Endothelial cell of hepatic sinusoid (primary cell): Measurements from ENCODE around the gene NKAIN2.
"Not testable (repeated sequence)": the region's sequence is repeated elsewhere in the genome, so short reads cannot be mapped to it uniquely, and the experiment has no call there.

Source experiments
- in situ Hi-C: cut with HindIII; loops from 2 replicates; pipeline ENCODE4 v1.10.0; 2017; ENCODE audit warnings: low sequenced_read_pairs

Gene NKAIN2

GRCh38 chr6:124722141-124722878 lies 918.6 kb downstream of the NKAIN2 start:
- in situ Hi-C loops: no loop called here

GRCh38 chr6:124723671-124724070 lies 920.0 kb downstream of the NKAIN2 start:
- in situ Hi-C loops: no loop called here

DNA sequence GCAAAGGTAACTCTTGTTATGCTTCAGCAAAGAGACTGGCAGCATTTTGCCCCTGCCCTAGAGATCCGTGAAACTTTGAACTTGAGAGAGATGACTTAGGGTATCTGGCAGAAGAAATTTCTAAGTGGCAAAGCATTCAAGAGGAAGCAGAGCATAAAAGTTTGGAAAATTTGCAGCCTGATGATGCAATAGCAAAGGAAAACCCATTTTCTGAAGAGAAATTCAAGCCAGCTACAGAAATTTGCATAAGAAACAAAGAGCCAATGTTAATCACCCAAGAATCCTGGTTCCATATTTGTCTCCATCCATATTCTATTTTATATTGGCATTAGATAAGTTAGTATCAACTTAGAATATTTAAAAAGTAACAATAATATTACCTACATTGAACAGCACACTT lies 934.1 kb downstream of the NKAIN2 start:
- in situ Hi-C loops: not testable (repeated sequence)

DNA sequence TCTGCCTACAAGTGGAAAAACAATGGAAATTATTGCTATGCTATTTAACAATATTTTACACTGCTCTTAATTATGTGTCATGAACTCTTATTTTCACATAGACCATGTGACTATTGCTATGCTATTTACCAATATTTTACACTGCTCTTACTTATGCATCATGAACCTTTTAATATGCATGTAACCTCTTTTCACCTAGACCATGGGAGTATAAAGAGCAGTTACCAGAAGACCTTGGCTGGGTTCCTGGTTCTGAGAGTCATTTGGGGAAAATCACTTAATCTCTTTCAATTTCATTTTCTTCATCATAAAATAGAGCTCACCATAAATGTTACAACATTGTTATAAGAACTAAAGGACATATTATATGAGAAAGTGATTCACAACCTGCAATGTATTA lies 934.8 kb downstream of the NKAIN2 start:
- in situ Hi-C loops: no loop called here

- in situ Hi-C loops: no loop called here
These were observed 937.7 kb downstream of the NKAIN2 start for GRCh38 chr6:124741341-124741740.

DNA sequence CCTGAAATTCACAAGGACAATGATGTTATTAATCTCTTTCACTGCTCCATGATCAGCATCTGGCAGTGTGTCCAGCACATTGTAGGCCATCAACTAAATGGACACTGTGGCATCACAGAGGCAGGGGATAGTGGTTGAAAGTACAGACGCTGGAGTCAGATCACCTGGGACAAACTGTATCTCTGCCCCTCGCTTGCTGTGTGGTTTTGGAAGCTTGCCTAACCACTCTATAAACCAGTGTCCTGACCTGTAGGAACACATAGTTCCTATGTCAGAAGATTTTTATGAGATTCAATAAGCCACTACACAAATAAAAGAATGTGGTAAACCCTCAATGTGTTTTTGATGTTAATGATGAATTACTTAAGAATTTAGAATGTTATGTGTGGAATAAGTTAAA lies 939.3 kb downstream of the NKAIN2 start:
- in situ Hi-C loops: no loop called here

DNA sequence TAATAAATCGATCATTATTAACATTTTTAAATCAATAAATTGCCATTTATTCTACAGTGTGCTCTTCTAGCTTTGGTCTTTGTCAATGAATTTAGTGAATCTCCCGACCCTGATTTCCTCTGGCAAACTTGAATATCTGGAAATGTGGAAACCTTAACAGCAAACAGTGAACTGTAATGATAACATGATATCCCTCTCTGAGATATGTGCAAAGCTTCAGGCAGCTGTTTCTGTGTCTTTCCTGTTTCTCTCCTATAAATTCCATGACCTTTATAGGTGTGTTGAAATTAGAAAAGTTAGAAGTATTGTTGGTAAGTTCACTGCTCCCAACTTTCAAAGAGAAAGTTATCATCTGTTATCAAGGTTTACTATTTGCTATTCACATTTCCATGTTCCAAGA lies 939.8 kb downstream of the NKAIN2 start:
- in situ Hi-C loops: no loop called here

DNA sequence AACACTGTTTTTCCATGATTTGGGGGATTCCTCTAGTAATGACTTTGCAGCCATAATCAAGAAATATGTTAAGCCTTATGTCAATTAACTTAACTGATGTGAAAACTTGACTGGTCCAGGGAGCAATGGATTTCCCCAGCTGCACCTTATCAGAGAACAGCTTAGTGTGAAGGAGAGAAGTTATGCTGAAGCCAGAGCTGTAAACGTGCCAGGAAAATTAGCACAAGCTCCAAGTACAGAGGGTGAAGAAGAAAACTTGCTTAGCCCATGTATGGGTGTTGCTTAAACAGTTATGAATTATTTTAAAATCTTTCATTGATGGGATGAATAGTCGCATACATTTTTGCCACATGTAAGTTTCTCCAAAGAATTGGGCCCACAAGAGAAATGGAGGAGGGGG lies 943.7 kb downstream of the NKAIN2 start:
- in situ Hi-C loops: no loop called here

GRCh38 chr6:124748778-124749177 lies 945.1 kb downstream of the NKAIN2 start:
- in situ Hi-C loops: no loop called here

- in situ Hi-C loops: no loop called here
These were observed 949.3 kb downstream of the NKAIN2 start for GRCh38 chr6:124753001-124753400.

DNA sequence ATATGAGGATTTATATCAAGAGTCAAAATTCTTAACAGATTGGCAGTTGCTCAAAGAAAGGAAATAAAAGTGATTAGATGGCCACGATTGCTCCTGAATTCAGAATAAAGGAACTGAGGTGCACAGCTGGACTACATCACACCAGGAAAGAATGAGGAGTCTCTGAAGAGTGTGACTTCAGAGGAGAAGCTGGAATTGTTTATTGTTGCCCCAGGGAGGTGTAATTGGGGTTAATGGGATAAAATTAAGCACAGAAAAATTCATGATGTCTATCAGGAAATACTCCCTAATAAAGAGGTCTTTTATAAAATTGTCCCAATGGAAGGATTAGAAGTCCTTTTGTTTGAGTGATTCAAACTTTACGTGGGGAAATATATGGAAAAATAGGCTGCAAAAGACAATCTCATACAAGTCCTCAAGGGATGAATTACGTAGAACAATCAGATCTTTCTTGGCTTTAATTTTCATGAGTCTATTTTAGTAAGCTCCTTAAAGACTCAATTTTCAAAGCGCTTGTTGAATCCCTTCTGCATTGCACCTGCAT lies 950.0 kb downstream of the NKAIN2 start:
- in situ Hi-C loops: no loop called here

- in situ Hi-C loops: no loop called here
These were observed 951.7 kb downstream of the NKAIN2 start for GRCh38 chr6:124755321-124755720.

GRCh38 chr6:124757560-124757959 lies 953.9 kb downstream of the NKAIN2 start:
- in situ Hi-C loops: no loop called here

- in situ Hi-C loops: no loop called here
These were observed 955.0 kb downstream of the NKAIN2 start for GRCh38 chr6:124758663-124759062.

DNA sequence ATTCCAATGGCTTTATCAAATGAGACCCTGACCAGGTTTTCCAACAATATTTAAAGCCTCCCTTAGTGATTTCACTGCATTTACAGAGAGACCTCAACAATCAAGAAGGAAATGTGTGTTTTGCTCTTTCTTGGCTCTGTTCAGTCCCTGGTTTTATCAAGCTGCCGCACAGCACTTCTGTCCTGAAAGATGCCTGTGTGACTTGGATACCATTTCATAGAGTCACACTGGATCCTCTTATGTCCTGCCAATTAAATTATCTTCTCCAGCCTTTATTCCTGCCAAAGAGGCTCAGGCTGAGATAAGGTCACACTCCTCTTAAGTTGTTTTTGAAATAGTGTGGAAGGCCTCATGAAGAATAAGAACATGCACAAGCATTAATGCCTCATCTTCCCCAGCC lies 961.6 kb downstream of the NKAIN2 start:
- in situ Hi-C loops: no loop called here

DNA sequence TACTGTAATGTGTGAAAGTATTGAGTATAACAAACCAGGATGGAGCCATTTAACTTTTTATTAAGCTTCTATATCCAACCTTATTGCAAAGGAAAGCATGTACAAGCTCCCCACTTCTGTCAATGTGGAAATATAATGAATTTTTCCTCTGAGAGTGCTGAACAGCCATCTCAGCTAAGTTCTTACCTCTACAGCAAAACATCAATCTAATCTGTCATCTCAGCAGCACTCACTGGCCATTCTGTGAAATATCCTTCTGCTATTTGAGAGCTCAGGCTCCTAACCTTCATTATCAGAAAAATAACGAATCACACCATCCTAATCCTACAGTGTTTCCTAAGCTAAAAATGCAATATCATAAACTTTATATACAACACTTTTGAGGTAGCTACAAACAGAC lies 964.6 kb downstream of the NKAIN2 start:
- in situ Hi-C loops: no loop called here

GRCh38 chr6:124769811-124770544 lies 966.3 kb downstream of the NKAIN2 start:
- in situ Hi-C loops: no loop called here

DNA sequence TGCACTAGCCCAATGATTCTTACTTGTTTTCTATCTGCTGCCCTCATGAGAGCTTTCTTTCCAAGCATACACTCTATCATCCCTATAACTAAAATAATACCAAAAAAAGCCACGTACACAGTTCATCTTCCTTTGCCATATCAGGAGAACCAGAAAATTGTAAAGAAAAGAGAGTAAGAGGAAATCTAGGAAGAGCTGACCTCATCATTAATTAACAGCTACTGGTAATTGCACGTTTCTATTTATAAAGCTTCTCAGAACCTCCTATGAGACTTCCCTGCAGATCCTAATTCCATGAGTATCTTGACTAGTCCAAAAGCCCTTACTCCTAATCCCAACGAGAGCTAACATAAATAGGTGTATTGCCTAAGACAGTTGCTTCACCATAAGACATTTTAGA lies 967.1 kb downstream of the NKAIN2 start:
- in situ Hi-C loops: no loop called here

- in situ Hi-C loops: no loop called here
These were observed 969.2 kb downstream of the NKAIN2 start for GRCh38 chr6:124772733-124773319.

DNA sequence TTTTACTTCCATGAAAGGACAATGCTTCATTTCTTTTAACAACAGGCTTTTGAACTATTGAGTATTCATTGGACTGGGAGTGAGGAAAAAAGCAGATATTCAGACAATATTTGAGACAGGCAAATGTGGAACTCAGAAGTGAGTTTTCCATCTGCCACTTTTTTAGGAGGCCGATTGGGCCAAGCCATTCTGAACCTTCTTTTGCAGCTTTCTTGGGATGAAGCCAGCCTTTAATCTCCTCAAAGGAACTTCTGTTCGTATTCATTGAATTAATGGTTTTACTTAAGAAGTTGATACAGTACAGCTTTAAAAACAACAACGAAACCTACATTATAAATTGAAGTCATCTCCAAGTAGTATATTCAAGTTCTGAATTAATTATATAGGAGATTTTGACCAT lies 971.5 kb downstream of the NKAIN2 start:
- in situ Hi-C loops: no loop called here

DNA sequence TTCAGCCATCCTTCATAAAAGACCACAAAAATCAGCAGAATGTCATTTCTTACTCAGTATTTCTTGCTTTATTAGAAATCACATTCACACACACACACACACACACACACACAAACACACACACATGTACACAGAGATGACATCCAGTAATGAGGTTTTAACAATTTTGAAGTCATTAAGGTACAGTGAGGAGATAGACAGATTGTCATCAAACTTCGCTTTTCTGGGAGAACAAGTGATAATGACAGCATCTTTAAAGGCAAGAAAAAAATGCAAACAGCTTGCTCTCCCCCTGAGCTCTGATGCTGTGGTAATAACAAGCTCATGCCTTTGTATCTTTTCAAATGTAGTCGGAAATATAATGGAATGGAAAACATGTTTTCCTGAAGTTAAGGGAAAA lies 974.2 kb downstream of the NKAIN2 start:
- in situ Hi-C loops: no loop called here

- in situ Hi-C loops: no loop called here
These were observed 977.0 kb downstream of the NKAIN2 start for GRCh38 chr6:124780623-124781022.
